Astrocyte of the cerebellum (primary cell): Measurements from ENCODE around the gene BMAL1.

Experiments
- DNase-seq: peaks from one replicate; pipeline ENCODE4 v3.0.0-alpha.2; 2011; ENCODE audit warnings: low read depth
- H3K4me3 ChIP-seq: 2 replicates; pipeline ENCODE4 v1.5.1; 2011; ENCODE audit warnings: mild to moderate bottlenecking, low read depth, low read length, moderate library complexity
- in situ Hi-C: cut with HindIII; loops from 2 replicates; pipeline ENCODE4 v1.10.0; 2017; ENCODE audit warnings: low sequenced_read_pairs
- TF ChIP-seq, protein P1 (sequence below): IDR thresholded peaks from 2 replicates; pipeline ENCODE4 v1.5.1; 2012; ENCODE audit warnings: low read length, low read depth, moderate library complexity, mild to moderate bottlenecking; ENCODE audit errors: missing control alignments

The BMAL1 gene

DNA sequence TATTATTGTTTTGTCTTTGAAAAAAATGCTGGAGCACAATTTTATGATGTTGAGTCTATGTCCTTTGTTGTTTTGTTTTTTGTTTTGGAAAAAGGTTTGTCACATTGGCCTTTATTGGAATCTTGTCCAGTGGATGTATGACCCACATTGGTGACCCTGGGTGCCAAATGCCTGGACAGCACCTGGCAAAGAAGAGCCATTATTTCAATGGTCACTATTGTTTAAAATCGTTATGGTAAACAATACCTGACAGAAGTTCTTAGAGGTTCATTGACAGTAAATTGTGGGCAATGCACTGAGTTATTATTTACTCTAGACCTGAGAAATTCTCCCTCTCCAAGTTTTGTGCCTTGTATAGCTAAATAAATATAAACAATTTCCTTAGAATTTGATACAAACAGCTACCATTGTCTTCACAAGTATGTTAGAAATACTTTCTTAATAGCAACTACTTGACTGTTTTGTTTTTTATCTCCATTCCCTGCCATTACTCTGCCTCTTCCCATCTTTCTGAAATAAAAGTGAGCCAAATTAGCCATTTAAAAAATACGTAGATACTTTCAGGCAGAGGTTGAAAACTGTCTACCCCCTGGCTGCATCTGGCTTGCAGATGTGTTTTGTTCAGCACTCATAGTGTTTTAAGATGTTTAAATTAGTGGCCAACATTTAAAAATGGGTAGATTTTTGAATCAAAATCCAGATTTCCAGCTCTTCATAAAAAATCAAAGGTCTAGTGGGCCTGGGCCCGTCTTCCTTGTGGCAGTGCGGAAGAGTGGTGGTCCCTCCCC is 39.9 kb downstream of the BMAL1 start:
- no peak overlapping the region for H3K4me3 ChIP-seq
- DNase-seq, result no peak
- in situ Hi-C loops, result no loop called here
- TF ChIP-seq, protein P1, sequence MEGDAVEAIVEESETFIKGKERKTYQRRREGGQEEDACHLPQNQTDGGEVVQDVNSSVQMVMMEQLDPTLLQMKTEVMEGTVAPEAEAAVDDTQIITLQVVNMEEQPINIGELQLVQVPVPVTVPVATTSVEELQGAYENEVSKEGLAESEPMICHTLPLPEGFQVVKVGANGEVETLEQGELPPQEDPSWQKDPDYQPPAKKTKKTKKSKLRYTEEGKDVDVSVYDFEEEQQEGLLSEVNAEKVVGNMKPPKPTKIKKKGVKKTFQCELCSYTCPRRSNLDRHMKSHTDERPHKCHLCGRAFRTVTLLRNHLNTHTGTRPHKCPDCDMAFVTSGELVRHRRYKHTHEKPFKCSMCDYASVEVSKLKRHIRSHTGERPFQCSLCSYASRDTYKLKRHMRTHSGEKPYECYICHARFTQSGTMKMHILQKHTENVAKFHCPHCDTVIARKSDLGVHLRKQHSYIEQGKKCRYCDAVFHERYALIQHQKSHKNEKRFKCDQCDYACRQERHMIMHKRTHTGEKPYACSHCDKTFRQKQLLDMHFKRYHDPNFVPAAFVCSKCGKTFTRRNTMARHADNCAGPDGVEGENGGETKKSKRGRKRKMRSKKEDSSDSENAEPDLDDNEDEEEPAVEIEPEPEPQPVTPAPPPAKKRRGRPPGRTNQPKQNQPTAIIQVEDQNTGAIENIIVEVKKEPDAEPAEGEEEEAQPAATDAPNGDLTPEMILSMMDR, result no peak

DNA sequence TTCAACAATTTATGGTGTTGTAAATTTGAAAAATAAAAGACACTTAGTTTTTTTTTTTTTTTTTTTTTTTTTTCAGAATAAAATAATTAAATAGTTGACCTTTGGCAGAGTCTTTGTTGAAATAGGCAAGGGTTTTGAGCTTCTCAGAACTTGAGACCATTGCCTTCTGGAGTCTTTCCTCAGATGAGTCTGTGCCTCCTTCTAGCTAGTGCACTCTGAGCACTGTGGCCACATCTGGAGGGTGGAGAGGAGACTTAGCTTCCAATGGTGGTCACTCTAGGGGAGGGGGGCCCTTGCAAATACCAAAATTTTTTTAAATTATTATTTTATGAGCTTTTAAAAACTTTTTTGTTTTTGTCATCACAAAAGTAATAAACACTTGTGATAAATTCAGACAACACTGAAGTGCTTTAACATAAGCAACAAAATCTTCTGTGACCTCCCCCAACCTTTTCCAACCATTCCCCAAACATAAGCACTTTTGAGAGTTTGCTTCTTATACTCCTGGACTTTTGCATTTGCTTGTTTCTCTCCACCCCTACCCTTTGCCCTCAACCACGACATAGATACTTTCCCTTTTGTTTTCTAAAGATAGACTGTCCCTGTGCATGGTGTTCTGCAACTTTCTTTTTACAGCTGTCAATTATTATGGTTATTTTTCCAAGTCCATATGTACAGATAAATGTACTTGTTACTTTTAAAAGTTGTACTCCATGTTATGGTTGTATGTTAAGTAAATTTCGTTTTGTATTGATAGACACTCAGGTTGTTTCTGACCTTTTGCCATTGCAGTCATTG is 41.1 kb downstream of the BMAL1 start:
- no peak overlapping the region for H3K4me3 ChIP-seq
- in situ Hi-C loops, result no loop called here
- no peak for DNase-seq
- TF ChIP-seq, protein P1, result no peak

DNA sequence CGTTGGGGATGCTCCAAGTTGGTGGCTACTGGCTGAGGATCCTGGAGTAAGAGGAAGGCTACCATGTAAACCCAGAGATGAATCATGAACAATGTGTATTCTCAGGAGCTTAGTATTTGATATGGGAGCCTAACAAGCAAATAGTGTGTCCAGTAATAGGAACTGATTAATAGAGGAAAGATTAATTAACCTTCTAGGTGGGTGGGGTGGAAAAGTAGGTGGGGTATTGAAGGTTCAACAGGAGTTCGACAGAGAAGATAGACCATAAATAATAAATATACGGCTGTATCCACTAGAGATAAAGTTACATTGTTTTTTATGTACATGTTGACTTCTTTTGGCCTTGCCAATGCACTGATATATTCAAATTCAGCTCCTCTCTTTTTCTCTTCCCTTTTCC is 43.1 kb downstream of the BMAL1 start:
- in situ Hi-C loops, result no loop called here
- H3K4me3 ChIP-seq, result no peak overlapping the region
- no peak for DNase-seq
- TF ChIP-seq, protein P1, result no peak

DNA sequence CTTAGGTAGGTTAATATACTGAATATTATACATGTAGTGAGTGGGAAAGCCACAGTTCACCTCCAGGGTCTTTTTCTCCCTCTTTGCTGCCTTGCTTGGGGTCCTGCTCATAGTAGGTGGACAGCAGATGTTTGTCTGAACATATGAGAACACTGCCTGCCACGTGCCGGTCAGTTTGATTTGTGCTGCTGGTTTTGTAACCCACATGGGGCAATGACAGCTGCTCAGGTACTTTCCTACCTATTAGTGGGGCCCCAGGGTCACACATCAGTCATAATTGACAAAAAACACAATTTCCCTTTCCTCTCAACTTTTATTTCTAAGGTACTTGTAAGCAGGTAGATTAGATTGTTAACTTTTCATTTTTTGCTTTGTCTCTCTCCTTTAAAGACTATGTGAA is 43.8 kb downstream of the BMAL1 start:
- in situ Hi-C loops, result no loop called here
- no peak overlapping the region for H3K4me3 ChIP-seq
- TF ChIP-seq, protein P1, result no peak
- DNase-seq, result no peak

DNA sequence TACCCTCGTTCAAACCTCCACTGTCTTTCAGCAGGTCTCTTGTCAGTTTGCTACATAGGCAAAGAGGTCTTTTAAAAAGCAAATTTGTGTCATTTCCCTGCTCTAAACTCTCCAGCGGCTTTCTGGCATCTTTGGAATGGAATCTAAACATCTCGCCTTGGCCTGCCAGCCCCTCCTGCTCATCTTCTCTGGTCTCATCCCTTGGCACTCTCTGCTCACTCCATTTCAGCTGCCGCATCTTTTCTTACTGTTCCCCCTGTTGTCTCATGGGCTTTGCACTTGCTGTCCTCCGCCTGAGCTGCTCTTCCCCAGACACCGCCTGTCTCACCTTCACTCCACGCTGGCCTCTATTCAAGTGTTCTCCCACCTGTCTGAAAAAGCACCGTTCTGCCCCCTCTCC is 46.6 kb downstream of the BMAL1 start:
- TF ChIP-seq, protein P1, result no peak
- in situ Hi-C loops, result no loop called here
- H3K4me3 ChIP-seq, result no peak overlapping the region
- no peak for DNase-seq

DNA sequence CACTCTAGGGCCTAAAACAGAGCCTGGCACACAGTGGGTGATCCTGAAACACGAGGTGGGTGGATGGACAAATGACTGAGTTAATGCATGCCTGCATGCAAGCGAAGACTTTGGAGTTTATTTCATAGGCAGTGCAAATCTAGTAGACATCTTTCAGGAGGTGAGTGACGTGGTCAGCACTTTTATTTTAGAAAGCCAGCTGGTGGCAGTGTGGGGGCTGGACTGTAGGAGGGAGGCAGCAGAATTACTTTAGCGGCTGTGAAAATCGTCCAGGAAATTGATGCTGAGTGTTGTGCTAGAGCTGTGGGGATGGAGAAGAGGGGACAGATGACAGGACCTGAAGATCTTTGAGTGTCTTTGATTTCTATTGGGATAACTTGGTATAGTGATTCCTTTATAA is 47.1 kb downstream of the BMAL1 start:
- in situ Hi-C loops, result no loop called here
- DNase-seq, result no peak
- TF ChIP-seq, protein P1, result no peak
- no peak overlapping the region for H3K4me3 ChIP-seq
